ENCODE measurements around the gene CASP8.

DNA sequence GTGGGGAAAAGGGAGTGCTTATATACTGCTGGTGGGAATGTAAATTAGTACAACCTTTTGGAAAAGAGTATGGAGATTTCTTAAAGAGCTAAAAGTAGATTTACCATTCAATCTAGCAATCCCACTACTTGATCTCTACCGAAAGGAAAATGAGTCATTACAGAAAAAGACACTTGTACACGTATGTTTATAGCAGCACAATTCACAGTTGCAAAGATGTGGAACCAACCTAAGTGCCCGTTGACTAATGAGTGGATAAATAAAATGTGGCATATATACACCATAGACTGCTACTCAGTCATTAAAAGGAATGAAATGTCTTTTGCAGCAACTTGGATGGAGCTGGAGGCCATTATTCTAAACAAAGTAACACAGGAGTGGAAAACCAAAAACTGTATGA, 67.3 kb downstream of the CASP8 start:
- TF ChIP-seq CTCF (IDR thresholded peaks at IDR 0.05; ENCODE audit: insufficient read depth, low read depth, low read length) (no peak), EZH2 (IDR thresholded peaks at IDR 0.05; ENCODE audit: insufficient read depth, low read length) (no peak)

Measured in astrocyte (in vitro differentiated cells and primary cell).